Activated naive CD8-positive, alpha-beta T cell (primary cell): ENCODE data around the gene CTTNBP2.

Source experiments
- H3K27ac Mint-ChIP-seq: one replicate; pipeline ENCODE4 v1.8.0; 2021; ENCODE audit warnings: mixed read lengths
- H3K27me3 Mint-ChIP-seq: one replicate; pipeline ENCODE4 v1.8.0; 2021; ENCODE audit warnings: mixed read lengths
- H3K36me3 Mint-ChIP-seq: one replicate; pipeline ENCODE4 v1.8.0; 2021; ENCODE audit warnings: mixed read lengths
- H3K4me1 Mint-ChIP-seq: one replicate; pipeline ENCODE4 v1.8.0; 2021; ENCODE audit warnings: low read depth, mixed read lengths
- H3K4me3 Mint-ChIP-seq: one replicate; pipeline ENCODE4 v1.8.0; 2021; ENCODE audit warnings: mild to moderate bottlenecking, mixed read lengths
- H3K9me3 Mint-ChIP-seq: one replicate; pipeline ENCODE4 v1.8.0; 2021; ENCODE audit warnings: low read depth, mixed read lengths

Gene CTTNBP2

GRCh38 chr7:117669818-117670217, 203.4 kb downstream of the CTTNBP2 start:
- H3K27me3 Mint-ChIP-seq: no peaks in the 10 kb centered on the region
- no peaks in the 10 kb centered on the region for H3K36me3 Mint-ChIP-seq
- H3K4me3 Mint-ChIP-seq: no peak overlapping the region
- no peak overlapping the region for H3K27ac Mint-ChIP-seq
- no peaks in the 10 kb centered on the region for H3K4me1 Mint-ChIP-seq
- H3K9me3 Mint-ChIP-seq: no peaks in the 10 kb centered on the region

- no peaks in the 10 kb centered on the region for H3K4me1 Mint-ChIP-seq
- H3K36me3 Mint-ChIP-seq: no peaks in the 10 kb centered on the region
- H3K9me3 Mint-ChIP-seq: no peaks in the 10 kb centered on the region
- no peaks in the 10 kb centered on the region for H3K27me3 Mint-ChIP-seq
- no peak overlapping the region for H3K27ac Mint-ChIP-seq
- no peak overlapping the region for H3K4me3 Mint-ChIP-seq
Observed at GRCh38 chr7:117667456-117667855, 205.8 kb downstream of the CTTNBP2 start.

GRCh38 chr7:117666689-117667088, 206.6 kb downstream of the CTTNBP2 start:
- no peaks in the 10 kb centered on the region for H3K4me1 Mint-ChIP-seq
- H3K36me3 Mint-ChIP-seq: no peaks in the 10 kb centered on the region
- no peak overlapping the region for H3K4me3 Mint-ChIP-seq
- H3K27me3 Mint-ChIP-seq: no peaks in the 10 kb centered on the region
- no peak overlapping the region for H3K27ac Mint-ChIP-seq
- no peaks in the 10 kb centered on the region for H3K9me3 Mint-ChIP-seq

- Mint-ChIP-seq H3K9me3 (no peaks in the 10 kb centered on the region), H3K27ac (no peak overlapping the region), H3K27me3 (no peaks in the 10 kb centered on the region)
Observed at GRCh38 chr7:117666031-117666430, 207.2 kb downstream of the CTTNBP2 start.

GRCh38 chr7:117665368-117665767, 207.9 kb downstream of the CTTNBP2 start:
- Mint-ChIP-seq H3K27me3 (no peaks in the 10 kb centered on the region), H3K36me3 (no peaks in the 10 kb centered on the region), H3K4me3 (no peak overlapping the region), H3K9me3 (no peaks in the 10 kb centered on the region), H3K27ac (no peak overlapping the region), H3K4me1 (no peaks in the 10 kb centered on the region)

More at GRCh38 chr7:117666031-117666430, 207.2 kb downstream of the CTTNBP2 start:
- Mint-ChIP-seq H3K4me3 (no peak overlapping the region), H3K36me3 (no peaks in the 10 kb centered on the region), H3K4me1 (no peaks in the 10 kb centered on the region)

GRCh38 chr7:117664047-117664446, 209.2 kb downstream of the CTTNBP2 start:
- H3K4me3 Mint-ChIP-seq: no peak overlapping the region
- H3K9me3 Mint-ChIP-seq: no peaks in the 10 kb centered on the region
- no peak overlapping the region for H3K27ac Mint-ChIP-seq
- H3K4me1 Mint-ChIP-seq: no peaks in the 10 kb centered on the region
- H3K27me3 Mint-ChIP-seq: no peaks in the 10 kb centered on the region
- no peaks in the 10 kb centered on the region for H3K36me3 Mint-ChIP-seq

- Mint-ChIP-seq H3K4me3 (no peak overlapping the region), H3K27ac (no peak overlapping the region), H3K9me3 (no peaks in the 10 kb centered on the region), H3K4me1 (no peaks in the 10 kb centered on the region), H3K27me3 (peaks cover 2% of the 10 kb centered on the region), H3K36me3 (no peaks in the 10 kb centered on the region)
Observed at GRCh38 chr7:117661328-117661727, 211.9 kb downstream of the CTTNBP2 start.
